Stomach (tissue), 4 donors: ENCODE results near the gene GPC6.

ENCODE experiments used
- EP300 ChIP-seq: sonication (generic); formaldehyde crosslinking; IDR thresholded peaks from one replicate; pipeline ENCODE4 v1.6.1; 2017; ENCODE audit warnings: antibody characterized with exemption
- TF ChIP-seq, protein P1 (sequence below), 7 experiments: fragments of 450-650 bp in 4 of 7; fragments of 200-600 bp in 3 of 7; sonication (generic) in 3 of 7; IDR thresholded peaks; one replicate each; pipeline ENCODE4 v1.5.1; 2016 to 2019; ENCODE audit warnings: antibody characterized with exemption in 7 of 7, control low read depth in 2 of 7, mild to moderate bottlenecking in 1 of 7

- TF ChIP-seq, protein P1, sequence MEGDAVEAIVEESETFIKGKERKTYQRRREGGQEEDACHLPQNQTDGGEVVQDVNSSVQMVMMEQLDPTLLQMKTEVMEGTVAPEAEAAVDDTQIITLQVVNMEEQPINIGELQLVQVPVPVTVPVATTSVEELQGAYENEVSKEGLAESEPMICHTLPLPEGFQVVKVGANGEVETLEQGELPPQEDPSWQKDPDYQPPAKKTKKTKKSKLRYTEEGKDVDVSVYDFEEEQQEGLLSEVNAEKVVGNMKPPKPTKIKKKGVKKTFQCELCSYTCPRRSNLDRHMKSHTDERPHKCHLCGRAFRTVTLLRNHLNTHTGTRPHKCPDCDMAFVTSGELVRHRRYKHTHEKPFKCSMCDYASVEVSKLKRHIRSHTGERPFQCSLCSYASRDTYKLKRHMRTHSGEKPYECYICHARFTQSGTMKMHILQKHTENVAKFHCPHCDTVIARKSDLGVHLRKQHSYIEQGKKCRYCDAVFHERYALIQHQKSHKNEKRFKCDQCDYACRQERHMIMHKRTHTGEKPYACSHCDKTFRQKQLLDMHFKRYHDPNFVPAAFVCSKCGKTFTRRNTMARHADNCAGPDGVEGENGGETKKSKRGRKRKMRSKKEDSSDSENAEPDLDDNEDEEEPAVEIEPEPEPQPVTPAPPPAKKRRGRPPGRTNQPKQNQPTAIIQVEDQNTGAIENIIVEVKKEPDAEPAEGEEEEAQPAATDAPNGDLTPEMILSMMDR (IDR thresholded peaks at IDR 0.05): no peak
- TF ChIP-seq EP300: no peak
These were observed 401.7 kb downstream of the GPC6 start for GRCh38 chr13:93628136-93628797.
